Stromal cell of bone marrow (primary cell): ENCODE results near the gene BRMS1.
"Not testable (repeated sequence)": the region's sequence is repeated elsewhere in the genome, so short reads cannot be mapped to it uniquely, and the experiment has no call there.

ENCODE experiments used
- DNase-seq: peaks from one replicate; pipeline ENCODE4 v3.0.0-alpha.2; 2012; ENCODE audit warnings: low read depth

Gene BRMS1

DNA sequence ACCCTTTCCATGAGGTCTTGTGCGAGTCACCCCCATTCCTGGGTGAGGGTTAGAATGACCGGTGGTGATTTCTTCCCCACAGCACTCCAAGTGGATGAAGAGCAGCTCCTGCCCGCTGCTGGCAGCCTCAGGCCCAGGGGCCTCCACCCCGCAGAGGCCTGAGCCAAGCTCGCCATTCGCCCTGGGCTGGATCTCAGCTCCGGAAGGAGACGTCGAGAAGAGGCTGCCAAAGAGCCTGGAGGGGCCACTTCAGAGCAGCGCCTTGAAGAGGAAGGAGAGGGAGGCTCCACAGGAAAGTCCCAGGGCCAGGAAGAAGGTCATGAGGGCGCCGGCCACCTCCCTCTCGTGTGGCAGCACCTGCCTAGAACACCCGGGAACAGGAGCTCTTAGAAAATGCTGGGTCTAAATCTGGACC lies 18.3 kb upstream of the BRMS1 start:
- DNase-seq: no peak

- DNase-seq: no peak
Observed at GRCh38 chr11:66362481-66363147, 17.7 kb upstream of the BRMS1 start.

DNA sequence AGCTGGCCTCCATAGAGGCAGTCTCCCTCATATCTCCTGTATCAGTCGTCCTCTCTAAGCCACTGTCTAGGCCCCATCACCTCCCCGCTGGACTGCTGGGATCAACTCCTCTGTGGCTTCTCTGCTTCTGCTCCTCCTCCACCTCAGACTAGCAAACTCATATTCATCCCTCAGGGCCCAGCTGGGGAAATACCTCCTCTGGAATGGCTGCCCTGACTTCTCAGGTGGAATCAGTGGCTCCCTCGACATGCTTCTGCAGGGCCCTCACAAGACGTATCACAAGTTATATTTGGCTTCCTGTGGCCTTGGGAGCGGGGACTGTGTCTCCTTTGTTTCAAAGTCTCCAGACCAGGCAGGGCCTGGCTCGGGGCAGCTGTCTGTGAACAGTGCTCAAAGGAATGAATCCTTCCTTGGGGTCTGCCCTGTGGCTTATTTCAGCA lies 16.6 kb upstream of the BRMS1 start:
- DNase-seq: no peak

DNA sequence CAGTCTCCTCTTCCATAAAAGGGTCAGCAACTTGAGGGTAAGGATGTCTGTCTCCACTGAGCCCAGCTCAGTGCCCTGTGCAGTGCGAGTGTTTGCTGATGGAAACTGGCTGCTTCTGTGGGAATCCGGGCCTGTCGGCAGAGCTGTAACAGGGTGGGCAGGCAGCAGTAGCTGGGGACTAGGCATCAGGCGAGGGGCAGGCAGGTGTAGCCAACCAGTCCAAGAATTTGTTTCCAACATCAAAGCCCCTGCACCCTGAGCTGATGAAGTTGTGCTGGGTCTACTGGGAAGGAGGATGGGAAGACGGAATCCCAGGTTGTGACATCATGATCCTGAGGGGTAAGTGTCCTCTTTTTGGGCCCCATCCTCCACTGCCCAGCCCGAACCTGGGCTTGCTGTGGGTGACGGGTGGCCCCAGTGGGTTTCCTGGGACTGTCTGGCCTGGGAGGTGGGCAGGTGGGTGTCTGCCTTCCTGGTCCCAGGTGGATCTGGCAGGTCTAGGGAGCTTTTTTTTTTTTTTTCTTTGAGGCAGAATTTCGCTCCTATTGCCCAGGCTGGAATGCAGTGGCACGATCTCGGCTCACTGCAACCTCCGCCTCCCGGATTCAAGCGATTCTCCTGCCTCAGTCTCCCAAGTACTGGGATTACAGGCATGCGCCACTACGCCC lies 15.6 kb upstream of the BRMS1 start:
- DNase-seq: no peak

GRCh38 chr11:66359662-66360087 lies 14.8 kb upstream of the BRMS1 start:
- DNase-seq: no peak

- not testable (repeated sequence) for DNase-seq
Observed at GRCh38 chr11:66350560-66351235, 5.8 kb upstream of the BRMS1 start.

GRCh38 chr11:66349084-66349386 lies 4.1 kb upstream of the BRMS1 start:
- DNase-seq: no peak

DNA sequence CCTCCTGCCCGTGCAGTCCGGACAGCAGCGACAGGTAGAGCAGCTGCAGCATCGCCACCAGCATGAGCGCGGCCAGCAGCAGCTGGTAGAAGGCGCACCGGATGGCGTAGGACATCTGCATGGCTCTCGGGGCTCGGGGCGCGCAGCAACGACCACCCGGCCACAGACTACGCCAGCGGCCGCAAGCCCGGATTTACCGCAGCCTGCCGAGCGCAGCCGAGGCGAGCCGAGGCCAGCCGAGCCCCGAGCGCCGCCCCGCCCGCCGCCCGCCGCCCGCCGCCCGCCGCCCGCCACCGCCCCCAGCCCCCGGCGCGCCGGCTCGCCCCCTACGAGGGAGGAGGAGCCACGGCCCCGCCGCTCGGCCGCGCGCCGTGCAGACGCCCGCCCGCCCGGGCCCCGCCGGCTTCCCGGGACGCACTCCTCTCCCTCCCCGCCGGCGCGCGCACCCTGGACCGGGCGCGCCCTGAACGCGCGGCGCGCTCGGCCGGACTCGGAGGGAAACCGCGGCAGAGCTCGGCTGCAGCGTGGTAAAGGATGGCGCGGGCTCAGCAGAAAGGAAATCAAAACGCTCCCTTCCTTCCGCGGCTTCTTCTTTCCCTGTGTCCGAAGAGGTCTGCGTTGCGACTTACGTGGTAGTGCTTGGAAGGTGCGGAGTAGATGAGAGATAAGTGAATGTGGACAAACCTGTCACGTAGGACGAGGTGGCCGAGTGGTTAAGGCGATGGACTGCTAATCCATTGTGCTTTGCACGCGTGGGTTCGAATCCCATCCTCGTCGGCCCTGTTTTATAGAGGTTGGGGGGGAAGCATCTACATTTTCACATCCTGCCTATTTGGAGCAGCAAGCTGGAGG lies 2.7 kb upstream of the BRMS1 start, which contains the start of gene B4GAT1:
B4GAT1 (minus strand) TSS at position 205 of the 852 bp plus-strand sequence; CDS start at position 121, 84 bp downstream.
- peak; percentile 63 for DNase-seq

DNA sequence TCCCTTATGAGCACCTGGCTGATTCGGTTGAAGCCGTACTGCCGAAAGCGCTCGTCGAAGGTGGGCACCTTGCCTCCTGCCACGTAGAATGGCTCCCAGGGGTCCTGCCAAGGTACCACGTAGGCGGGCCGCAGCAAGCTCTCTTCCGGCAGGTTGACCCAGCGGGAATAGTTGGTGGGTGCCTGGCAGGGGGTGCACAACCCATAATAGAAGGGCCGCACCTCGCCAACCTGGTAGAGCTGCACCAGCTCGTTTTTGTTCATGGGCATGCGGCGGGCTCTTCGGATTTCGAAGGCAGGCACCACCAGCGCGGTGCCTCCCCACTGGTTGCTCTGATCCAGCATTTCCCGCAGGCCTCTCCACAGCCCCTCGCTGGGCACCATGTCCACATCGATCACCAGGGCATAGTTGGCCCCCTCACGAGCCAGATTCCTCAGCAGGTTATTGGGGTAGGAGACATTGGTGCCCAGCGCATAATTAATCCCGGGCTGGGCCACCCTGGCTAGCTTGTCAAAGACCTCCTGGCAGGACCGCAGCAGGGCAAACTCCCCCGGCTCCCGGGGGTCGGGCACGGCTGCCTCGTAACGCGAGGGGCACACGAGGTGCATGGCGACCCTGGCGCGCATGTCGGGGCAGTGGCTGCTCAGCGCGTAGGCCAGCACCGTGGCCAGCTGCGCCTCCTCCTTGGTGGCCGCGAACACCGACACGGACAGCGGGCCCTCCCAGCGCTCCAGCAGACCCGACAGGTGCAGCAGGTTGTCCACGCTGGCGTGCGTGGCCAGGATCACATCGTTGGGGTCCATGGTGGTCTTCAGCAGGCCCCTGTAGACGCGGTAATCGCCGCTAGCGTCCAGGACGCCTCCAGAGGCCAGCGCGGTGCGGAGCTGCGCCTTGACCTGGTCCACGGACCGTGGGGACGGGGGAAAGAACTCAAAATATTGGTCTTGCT lies 1.8 kb upstream of the BRMS1 start:
- no peak for DNase-seq

GRCh38 chr11:66345316-66345649 lies 379 bp upstream of the BRMS1 start:
- no peak for DNase-seq

DNA sequence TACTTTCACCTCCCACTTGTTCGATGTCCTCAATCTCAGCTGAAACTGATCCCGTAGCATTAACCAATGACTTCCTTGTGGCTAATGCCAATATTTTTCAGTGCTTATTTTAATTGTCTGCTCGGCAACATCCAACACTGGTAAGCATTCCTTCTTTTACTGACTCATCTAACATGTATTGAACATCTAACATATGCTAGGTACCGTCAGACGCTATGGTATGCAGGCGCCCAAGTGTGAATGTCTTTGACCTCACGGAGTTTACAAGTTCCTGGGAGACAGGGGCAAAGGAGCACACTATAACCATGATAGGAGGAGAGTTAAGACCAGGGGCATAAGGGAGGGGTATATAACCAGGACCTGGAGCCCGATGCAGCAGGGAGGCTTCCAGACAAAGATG lies 1.7 kb downstream of the BRMS1 start:
- no peak for DNase-seq

- no peak for DNase-seq
Observed at GRCh38 chr11:66341502-66342126, 3.3 kb downstream of the BRMS1 start.

DNA sequence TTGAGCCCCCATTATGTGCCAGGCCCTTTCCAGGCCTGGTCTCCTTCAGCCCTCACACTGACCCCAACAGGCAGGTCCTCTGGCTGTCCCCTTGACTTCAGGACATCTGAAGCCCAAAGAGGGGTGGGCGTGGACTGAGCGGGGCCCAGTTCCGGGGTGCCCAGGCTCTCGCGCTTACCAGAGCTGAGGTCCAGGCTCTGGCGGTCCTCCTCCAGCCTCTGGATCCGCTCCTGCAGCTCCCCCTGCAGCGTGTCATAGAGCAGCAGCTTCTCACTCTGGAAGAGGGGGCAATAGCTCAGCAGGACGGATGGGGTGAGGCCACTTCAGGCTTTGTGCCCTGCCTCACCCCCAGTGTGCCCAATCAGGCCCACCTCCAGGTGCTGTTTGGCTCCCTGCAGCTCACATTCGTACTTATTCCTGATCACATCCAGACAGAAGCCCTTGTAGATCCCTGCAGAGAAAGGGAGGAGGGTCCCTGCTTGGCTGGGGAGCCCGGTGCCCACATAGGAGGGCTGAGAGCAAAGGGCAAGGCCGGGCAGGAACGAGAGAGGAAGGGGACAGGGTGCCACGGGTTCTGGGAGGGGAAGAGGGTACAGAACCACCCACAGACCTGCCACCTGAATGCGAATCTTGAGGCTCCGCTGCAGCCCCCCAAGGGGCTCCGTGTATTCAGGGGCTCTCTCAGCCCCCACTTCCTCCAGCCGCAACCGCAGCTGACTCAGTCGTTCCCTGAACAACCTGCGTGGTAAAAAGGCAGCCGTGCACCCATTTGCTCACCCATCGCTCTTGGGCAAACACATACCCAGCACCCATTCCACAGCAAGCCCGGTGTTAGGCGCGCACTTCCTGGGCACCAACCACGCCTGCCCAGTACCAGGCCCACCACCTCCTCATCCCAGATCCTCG lies 4.1 kb downstream of the BRMS1 start:
- DNase-seq: no peak

GRCh38 chr11:66339686-66340483 lies 5.0 kb downstream of the BRMS1 start:
- no peak for DNase-seq

GRCh38 chr11:66339162-66339675 lies 5.7 kb downstream of the BRMS1 start:
- DNase-seq: no peak

DNA sequence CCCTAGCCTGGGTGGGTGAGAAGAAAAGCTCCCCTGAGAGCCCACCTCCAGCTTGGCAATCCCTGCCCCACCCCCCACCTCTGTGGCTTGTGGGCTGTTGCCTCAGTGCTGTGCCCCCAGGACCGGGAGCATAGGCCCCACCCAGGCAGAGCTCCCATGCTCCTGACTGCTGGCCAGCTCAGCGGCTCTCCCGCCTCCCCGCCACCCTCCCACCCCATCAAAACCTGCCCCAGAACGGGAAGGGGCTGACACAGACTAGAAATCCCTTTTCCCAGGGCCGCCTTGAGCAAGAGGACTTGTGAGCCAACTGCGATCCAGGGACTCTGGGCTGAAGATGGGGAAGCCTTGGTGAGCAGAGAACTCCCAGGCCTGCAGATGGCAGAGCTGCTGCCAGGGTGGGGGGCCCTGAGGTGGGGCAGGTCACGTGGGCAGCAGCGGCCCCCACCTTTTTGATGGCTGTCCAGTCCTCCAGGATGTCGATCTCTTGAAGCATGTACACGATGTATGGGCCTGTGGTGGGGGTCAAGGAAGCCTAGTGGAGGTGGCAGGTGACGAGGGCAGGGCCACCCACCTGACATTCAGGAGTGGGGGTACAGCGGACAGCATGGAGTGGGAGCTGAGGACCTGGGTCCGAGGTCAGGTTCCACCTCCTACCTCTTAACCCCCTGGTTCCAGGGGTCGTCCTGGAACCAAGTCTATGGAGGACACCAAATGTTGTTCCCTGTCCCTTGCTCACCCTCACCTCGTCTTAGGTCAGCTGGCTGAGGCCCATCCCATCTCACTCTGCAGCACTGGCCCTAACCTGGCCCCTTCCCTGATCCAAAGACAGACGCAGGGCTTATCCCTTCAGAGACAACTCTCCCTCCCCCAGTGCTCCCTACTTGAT lies 6.4 kb downstream of the BRMS1 start:
- no peak for DNase-seq

DNA sequence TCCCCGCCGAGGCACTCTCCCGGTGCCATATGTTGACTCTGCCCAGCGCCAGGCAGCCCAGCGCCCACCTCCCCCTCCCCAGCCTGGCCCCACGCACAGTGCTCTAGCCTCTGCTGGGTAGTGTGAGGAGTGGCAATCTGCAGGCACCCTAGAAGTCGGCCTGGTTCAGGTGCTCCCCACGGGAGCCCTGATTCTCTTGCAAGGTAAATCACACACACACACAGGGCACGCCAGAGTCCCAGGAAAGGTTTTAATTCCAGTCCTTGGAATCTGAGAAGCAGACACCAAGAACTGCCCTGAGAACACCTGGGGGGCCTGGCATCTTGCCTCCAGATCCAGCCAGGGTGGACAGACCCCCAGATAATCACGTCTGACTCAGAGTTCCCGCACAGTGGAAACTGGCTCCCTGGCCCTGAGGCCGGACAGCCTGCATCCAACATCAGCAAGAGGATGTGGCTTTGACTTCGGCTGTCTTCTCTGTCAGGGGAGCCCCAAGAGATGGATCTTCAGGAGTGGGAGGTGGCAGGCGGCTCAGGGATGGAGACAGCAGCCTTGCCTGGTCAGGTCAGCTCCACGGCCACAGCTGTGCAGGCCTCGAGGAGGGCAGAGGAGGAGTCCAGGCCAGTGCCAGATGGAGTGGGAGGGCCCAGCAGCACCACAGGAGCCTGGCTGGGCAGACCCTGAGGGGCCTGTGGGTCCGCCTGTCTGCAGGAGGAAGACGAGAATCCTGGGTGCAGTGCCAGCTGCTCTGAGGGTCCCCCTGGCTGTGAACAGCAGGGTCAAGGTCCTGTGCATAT lies 7.6 kb downstream of the BRMS1 start:
- DNase-seq: no peak
